NB4 (cell line): ENCODE measurements around the gene THOC2.

Experiments used
- DNase-seq: peaks from one replicate; pipeline ENCODE4 v3.0.0; 2010; ENCODE audit warnings: low read depth
- H3K4me3 ChIP-seq: one replicate; pipeline ENCODE4 v1.5.1; 2011; ENCODE audit warnings: mild to moderate bottlenecking, low read depth, low read length, moderate library complexity
- CTCF ChIP-seq: IDR thresholded peaks from one replicate; pipeline ENCODE4 v1.5.1; 2012; ENCODE audit warnings: low read depth, low read length
- MYC ChIP-seq: IDR thresholded peaks from 2 replicates; pipeline ENCODE4 v1.6.1; 2011; ENCODE audit warnings: low read depth, low read length
- POLR2A ChIP-seq: IDR thresholded peaks from 2 replicates; pipeline ENCODE4 v1.6.1; 2011; ENCODE audit warnings: mild to moderate bottlenecking; ENCODE audit not compliant: insufficient read length; ENCODE audit errors: extremely low read depth
- TF ChIP-seq, protein P1 (sequence below): IDR thresholded peaks from 2 replicates; pipeline ENCODE4 v1.6.1; 2011; ENCODE audit warnings: low read depth, low read length

Gene THOC2

DNA sequence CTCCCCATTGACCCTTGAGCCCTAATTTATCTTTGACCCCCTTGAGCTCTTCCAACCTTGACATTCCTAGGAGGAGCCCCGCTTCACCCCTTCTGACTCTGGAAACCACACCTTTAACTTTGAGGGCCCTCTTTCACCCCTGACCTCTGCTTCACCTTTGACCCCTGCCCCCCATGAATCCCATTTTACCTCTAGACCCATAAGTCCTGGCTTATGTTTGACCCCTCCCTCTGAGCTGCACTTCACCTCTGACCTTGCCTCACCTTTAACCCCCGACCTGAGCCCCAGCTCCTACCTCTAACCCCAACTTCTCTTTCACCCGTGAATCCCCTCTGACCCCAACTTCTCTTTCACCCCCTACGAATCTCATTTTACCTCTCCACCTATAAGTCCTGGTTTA, 169.7 kb downstream of the THOC2 start:
- H3K4me3 ChIP-seq, result no peak overlapping the region
- TF ChIP-seq CTCF (no peak), POLR2A (no peak), MYC (no peak)
- TF ChIP-seq, protein P1, sequence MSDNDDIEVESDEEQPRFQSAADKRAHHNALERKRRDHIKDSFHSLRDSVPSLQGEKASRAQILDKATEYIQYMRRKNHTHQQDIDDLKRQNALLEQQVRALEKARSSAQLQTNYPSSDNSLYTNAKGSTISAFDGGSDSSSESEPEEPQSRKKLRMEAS, result no peak
- DNase-seq, result no peak

GRCh38 chrX:123562342-123563146, 170.3 kb downstream of the THOC2 start:
- no peak for TF ChIP-seq MYC
- TF ChIP-seq POLR2A, result no peak
- no peak for TF ChIP-seq CTCF
- TF ChIP-seq, protein P1, result no peak

DNA sequence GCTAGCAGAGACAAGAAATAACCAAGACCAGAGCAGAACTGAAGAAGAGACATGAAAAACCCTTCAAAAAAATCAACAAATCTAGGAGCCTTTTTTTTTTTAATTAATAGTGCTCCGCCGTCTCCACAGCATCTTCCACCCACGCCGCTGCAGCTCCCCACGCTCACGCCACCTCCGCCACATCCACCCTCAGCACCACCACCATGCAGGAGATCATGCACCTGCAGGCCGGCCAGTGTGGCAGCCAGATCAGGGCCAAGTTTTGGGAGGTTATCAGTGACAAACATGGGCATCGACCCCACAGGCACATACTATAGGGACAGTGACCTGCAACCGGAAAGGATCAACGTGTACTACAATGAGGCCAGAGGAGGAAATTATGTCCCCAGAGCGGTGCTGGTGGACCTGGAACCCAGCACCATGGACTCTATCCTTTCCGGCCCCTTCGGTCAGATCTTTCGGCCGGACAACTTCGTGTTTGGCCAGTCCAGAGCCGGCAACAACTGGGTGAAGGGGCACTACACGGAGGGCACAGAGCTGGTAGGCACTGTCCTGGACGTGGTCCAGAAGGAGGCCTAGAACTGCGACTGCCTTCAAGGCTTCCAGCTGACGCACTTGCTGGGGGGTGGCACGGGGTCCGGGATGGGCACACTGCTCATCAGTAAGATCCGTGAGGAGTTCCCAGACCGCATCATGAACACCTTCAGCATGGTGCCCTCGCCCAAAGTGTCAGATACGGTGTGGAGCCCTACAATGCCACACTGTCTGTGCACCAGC, 171.2 kb downstream of the THOC2 start:
- DNase-seq, result no peak
- TF ChIP-seq MYC, result no peak
- no peak for TF ChIP-seq POLR2A
- TF ChIP-seq, protein P1, result no peak
- no peak overlapping the region for H3K4me3 ChIP-seq

More at GRCh38 chrX:123562342-123563146, 170.3 kb downstream of the THOC2 start:
- H3K4me3 ChIP-seq, result no peak overlapping the region
- DNase-seq, result no peak

DNA sequence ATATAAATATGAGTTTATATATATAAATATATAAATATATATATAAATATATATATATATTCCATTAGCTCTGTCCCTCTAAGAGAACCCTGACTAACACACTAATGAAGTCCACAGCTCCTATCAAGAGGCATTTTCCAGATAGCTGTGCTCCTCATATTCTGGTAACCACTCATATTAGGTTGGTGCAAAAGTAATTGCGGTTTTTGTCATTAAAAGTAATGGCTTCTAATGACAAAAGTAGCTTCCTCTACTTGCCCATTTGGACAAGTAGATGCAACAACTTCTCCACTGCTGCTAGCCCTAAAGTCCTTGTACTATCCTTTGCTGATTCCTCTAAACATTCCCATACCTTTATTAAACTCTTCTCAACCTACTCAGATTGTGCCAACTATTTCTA, 182.0 kb downstream of the THOC2 start:
- no peak for DNase-seq
- TF ChIP-seq, protein P1, result no peak
- TF ChIP-seq POLR2A (no peak), CTCF (no peak), MYC (no peak)
- no peak overlapping the region for H3K4me3 ChIP-seq
